HG03457 (cell line): ENCODE results near the gene FRMD5.
"Not testable (repeated sequence)": the region's sequence is repeated elsewhere in the genome, so short reads cannot be mapped to it uniquely, and the experiment has no call there.

Experiments
- ATAC-seq: cut with Tn5 transposase; IDR thresholded peaks from one replicate; pipeline ENCODE4 v1.9.1; 2021; ENCODE audit warnings: moderate number of reproducible peaks; ENCODE audit not compliant: unreplicated experiment

Gene FRMD5

DNA sequence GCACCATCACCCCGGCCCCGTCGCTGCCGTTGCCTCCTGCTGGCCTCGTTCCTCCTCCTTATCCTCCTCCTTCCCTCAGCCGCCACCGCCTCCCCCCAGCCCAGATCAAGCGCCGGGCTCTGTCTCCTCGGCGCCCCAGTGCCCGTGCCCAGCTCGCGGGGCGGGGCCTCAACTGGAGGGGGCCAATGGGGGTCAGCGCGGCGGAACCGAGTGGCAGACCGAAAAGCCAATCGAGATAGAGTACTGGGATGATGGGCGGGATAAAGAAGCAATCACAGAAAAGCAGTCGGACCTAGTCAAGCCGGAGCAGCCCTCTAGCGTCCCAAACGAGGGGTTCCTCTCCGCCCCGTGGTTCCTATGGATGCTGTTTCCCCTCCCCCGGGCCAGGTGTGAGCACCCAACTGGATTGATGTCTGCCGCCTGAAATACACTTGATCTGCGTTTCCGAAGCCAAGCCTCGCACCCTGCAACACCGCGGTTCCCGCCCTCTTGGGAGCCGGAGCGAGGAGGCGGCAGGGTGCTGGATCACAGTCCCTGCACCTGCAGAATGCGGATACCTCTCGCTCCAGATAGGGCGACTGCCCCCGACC lies at the start of gene FRMD5:
Gene FRMD5, minus strand, starts transcription at position 121 of the 590 bp plus-strand sequence.
- peak; percentile 94 for ATAC-seq

DNA sequence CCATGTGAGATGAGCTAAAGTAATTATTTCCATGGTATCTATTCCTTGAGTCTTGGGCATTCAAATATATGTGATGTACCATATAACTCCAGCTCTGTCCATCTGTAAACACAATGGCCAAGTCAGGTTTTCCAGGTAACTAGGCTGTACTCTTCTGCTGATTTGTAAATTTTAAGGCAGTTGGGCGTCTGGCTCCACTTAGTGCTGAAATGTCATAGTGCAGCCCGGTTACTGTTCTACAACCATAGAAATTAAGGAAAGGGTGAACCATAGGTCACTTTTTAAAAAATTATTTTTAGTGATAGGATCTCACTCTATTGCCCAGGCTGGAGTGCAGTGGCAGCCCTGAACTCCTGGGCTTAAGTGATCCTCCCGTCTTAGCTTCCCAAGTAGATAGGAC lies 48.8 kb upstream of the FRMD5 start:
- ATAC-seq = no peak

DNA sequence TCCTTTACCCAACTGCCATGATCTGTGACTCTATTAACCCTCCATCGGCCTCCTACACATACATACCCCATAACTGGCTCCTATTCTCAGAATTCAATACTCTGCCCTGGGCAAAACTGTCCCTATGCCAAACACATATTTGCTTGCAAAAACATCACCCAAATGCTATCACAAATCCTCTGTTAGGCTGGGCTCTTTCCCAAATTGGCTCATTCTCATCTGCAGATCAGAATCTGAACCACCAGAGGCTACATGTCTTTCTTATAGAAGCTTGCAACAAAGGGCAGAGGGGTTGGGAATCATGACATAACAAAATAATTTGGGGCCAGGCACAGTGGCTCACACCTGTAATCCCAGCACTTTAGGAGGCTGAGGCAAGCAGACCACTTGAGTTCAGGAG lies 48.1 kb upstream of the FRMD5 start:
- no peak for ATAC-seq

DNA sequence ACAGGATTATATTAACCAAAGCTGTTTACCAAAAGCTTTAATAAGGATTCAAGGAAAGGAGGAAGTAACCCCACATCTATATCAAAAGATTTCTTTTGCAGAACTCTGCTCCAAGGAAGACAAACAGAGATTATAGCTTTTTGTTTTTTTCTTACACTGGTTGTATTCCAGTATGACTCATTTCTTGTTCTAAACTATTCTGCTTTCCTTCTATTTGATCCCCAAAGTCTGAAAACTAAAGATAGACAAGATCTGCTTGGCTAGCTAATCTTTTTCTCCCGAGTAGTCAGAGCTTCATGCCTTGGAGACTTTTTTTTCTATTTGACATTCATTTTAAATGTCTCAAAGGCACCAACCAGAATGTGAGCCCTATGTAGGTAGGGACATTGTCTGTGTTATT lies 36.8 kb upstream of the FRMD5 start:
- no peak for ATAC-seq

DNA sequence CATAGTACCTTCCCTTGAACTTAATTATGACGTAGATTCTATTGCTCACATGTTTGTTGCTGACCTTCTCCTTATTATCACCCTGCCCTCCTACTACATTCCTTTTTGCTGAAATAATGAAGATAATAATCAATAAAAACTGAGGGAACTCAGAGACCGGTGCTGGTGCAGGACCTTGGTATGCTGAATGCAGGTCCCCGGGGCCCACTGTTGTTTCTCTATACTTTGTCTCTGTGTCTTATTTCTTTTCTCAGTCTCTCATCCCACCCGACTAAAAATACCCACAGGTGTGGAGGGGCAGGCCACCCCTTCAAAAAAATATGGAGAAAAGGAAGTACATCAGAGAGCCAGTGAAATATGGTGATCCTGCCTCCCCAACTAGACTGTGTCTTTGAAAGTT lies 34.2 kb upstream of the FRMD5 start:
- ATAC-seq = not testable (repeated sequence)

DNA sequence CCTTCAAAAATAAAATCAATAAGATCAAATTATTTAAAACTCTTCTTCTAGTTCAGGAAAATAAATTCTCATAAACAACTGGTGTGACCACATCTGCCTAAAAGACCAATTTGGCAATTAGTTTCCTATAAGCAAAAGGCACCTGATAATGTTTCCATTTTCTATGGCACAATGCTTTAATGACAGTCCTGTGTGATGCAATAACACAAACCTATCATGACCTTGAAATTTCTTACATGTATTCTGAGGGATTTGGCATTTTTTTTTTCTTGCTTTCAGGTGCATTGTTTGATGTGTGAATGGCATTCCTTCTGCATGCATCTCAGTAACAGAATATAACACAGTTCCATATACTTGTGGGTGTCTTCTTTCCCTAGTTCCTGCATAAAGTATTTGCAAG lies 32.5 kb upstream of the FRMD5 start:
- no peak for ATAC-seq

DNA sequence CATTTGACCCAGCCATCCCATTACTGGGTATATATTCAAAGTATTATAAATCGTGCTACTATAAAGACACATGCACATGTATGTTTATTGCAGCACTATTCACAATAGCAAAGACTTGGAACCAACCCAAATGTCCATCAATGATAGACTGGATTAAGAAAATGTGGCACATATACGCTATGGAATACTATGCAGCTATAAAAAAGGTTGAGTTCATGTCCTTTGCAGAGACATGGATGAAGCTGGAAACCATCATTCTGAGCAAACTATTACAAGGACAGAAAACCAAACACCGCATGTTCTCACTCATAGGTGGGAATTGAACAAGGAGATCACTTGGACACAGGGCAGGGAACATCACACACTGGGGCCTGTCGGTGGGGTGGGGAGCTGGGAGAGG lies 31.9 kb upstream of the FRMD5 start:
- ATAC-seq = not testable (repeated sequence)

DNA sequence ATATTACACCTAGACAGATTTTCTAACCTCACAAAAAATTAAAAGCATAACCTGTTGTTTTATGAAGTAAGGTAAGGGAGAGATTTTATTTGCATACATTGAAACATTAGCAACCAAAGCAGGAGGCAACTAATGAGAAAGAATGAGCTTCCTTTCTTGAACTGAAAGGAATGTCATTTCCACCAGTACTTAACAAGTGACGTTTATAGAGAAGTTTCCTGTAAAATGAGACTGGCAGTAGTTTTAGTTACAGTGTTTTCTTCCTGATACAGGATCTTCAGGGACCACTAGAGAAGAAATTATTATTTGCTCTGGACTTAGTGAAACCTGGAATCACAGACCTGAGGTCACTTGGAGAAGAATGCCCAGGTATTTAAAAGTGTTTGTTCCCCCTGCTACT lies 27.4 kb upstream of the FRMD5 start:
- no peak for ATAC-seq

DNA sequence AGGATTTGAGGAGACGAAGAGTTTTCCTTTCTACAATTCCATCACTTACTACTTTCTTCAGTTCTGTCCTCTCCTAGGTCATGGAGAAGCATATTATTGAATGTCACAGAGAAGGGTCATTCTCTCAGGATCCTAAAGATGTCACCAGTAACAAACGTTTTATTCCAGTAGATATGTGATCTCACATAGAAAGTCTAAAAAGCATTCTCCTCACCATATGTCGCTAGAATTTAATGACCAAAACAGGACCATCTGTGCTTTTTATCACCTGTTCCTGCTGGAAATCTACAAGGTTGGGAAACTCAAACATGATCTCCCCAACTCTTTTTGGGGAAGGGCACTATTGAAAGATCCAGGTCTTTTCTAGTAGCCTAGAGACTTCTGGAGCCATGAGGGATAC lies 24.0 kb upstream of the FRMD5 start:
- no peak for ATAC-seq

DNA sequence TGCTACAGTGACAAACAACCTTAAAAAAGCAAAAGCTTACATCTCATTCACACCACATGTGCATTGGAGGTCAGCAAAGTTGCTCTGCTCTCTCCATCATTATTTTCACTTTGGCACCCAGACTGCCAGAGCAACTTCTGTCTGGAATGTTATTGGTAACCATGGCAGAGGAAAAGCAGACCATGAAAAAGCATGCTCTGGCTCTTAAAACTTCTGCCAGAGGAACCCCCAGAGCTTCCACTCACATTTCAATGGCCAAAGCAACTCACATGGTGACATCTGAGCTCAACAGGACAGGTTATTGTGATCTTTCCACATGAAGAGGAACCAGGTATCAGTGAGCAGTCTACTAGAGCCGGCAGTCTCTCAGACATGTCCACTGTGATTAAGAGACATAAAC lies 21.9 kb upstream of the FRMD5 start:
- no peak for ATAC-seq

DNA sequence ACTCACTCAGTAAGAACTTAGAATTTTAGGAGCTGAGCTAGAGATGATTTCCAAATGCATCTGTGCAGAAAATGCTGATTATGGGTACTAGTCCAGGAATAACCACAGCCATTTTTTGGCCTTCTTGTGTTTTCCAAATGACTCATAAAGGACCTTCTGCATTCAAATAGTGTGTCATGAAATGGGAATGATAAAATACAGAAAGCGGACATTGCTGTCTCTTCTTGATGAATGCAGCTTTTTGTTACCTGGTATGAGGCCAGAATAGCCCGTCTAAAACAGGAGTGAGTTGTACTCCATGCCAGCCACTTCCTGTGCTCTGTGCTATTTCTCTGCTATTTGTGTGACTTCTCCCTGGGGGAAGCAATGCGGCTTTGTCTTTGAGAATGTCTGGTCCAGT lies 20.5 kb upstream of the FRMD5 start:
- ATAC-seq = no peak

DNA sequence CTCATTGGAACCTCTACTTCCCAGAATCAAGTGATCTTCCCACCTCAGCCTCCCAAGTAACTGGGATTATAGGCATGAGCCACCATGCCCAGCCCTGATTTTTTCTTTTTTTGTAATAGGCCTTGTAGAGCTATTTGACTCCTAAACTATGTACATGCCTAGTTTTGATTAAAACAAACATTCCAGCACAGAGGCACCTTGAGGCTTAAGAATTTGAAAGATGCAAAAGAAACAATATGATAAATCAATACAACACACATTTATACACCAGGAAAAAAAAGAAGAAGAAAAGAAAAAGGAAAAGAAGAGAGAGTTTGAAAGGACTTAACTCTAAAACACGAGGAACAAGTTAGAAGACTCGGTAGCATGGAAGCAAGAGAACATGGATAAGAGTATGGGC lies 13.9 kb upstream of the FRMD5 start:
- no peak for ATAC-seq

DNA sequence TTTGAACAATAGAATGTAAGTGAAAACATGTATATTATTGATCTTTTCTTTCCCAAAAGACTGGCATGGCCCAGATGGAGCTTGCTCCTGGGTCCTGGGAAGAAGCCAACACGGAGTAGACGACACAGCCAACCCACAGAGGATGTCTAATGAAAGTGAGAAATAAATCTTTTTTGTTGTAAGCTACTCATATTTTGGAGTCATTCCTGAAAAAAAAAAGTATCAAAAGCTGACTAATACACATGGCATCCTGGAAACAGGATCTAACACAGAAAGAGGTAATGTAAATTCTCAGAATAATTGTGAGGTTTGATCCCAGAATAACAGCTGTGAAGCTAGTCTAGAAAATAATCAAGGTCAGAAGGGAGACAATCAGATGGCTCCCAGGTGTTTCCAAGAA lies 12.6 kb upstream of the FRMD5 start:
- no peak for ATAC-seq

DNA sequence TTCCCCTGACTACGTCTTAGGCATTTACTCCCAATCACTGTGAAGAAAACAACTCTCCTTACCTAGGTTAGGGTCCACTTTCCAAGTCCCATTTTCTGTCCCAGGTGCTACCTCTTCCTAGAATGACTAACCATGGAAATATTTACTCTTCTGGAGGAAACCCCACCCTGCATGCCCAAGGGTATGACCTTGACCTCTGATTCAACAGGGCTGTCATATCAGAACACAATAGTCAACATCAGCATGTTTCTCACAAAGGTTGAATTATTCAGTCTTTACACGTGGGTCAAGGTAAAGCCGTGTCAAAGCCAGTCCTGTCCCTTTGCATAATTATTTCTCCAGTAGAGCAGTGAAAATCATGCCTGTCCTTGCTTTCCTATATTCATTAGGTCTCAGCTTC lies 4.3 kb upstream of the FRMD5 start:
- ATAC-seq = no peak

DNA sequence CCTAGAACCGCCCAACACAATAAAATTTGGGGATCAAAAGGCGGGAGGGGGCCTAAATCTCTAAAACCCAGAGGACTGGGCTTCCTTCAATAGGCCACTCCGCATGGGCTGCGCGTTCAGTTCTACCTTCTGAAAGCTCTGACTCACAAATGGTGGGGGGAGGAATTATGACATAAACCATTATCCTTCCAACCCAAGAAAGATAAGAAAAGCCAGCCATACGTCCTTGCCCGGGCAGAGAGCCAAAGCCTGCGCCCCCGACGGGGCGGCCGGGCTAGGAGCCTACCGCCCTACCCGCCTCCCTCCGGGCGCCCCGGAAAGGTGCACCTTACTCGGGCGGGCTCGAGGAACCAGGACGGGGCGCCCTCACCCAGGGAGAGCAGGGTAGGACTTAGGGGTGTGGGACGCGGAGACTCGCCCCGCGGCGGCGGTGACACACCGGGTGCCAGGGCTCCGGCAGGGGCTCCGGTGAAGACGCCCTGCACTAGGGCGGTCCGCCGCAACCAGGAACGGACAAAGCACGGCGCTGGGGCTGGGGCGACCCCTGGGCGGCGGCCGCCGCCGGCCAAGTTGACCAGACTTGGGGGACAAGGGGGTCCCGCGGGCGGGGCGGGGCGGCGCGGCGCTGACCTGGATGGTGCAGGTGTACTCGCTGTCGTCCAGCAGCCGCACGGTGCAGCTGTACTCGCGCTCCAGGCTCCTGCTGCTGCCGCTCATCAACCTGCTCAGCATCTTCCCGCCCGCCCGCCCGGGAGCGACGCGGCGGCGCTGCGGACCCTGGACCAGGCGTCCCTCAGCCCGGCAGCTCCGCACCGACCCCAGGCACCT lies 534 bp downstream of the FRMD5 start:
- peak; percentile 18 for ATAC-seq

DNA sequence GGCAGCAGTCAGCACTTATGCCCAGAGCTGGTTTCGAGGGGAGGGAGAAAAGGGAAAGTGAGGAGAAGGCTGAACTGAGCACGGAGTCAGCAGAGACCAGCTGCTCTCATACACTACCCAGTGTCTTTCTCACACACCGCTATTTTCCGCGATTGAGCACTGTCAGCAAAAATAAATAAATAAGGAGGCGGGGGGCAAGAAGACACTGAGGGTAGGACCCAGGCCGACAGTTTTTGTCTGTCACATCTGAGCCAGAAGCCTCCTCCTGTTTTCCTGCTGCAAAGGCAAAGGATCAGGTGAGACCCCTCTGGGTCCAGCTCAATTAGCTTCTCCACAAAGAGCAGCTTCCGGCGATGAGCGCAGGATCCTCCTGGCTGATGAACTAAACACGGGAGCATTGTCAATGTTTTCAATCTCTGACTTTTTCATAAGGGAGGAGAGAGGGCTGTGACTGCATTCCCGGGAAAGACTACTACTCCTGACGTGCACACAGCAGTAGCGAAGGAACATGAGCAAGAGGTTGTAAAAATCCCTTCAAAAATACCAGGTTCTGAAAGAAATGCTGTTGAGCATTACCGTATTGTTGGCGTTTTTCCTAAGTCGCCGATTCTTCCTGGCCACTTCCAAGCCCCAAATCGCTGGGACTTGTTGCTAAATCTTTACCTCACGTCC lies 1.3 kb downstream of the FRMD5 start:
- no peak for ATAC-seq

DNA sequence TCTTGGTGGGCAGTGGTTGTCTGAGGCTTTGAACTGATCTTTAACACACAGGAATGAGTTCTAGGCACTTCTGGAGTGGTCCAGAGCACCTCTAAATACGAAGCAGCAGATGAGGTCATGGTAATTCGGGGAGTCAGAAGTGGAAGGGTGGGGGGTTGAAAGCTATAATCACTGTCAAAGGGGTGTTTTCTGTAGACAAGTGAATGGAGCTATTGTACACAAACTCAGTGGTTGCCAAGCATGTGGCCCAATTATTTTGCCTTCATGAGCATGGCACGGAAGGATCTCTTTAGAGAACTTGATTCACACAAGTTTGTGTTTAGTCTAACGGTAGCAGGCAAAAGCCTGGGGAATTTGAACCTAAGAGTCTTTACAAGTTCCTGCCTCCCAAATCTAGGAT lies 6.3 kb downstream of the FRMD5 start:
- ATAC-seq = no peak

DNA sequence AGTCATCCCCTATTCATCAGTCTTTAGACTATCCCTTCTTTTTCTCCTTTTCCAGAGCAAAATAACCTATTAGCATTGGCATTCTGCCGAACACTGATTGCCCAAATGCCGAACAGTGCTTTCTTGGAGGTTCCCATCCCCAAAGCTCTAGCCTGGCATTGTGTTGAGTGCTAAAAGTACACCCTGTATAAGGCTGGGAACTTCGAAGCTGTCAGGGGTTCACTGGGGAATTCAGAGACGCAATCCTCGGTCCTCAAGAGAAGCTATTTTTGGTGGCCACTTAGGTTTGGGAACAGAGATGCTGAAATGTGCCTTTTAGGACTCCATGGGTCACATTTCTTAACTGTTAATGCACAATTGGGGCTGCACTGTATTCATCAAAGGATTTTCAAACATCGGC lies 8.4 kb downstream of the FRMD5 start:
- no peak for ATAC-seq

DNA sequence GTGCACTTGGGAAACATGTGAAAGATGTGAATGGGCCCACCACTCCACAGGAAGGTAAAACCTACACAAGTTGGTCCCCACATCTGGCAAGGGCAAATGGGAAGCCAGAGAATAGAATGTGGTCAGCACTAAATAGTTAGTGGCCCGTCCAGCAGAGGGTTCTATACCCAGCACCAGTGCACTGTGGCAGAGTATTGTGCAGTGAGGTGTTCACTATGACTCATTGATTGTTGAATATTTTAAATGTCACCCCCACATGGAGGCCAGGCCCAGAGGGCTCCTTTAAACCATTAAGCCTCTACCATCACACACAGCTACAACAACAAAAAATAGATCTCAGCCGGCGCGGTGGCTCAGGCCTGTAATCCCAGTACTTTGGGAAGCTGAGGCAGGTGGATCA lies 11.7 kb downstream of the FRMD5 start:
- no peak for ATAC-seq

DNA sequence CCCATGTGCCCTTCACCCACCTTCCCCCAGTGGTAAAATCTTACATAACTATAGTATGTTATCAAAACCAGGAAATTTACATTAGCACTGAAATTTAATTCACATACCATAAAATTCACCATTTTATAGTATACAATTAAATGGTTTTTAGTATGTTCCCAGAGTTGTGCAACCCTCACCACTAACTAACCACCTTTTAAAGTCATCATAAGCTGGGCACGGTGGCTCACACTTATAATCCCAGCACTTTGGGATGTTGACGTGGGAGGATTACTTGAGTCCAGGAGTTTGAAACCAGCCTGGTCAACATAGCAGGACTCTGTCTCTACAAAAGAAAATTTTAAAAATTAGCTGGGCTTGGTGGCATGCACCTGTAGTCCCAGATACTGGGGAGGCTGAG lies 13.7 kb downstream of the FRMD5 start:
- no peak for ATAC-seq

DNA sequence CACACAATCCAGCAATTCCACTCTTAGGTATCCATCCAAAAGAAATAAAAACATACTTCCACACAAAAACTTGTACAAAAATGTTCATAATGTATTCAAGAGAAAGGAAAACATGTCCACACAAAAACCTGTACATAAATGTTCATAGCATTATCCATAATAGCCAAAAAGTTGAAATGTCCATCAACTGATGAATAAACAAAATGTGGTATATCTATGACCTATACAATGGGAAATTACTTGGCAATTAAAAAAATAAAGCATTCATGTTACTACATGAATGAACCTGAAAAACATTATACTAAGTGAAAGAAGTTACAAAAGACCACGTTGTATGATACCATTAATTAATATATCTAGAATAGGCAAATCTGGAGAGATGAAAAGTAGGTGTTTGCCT lies 17.9 kb downstream of the FRMD5 start:
- ATAC-seq = no peak

DNA sequence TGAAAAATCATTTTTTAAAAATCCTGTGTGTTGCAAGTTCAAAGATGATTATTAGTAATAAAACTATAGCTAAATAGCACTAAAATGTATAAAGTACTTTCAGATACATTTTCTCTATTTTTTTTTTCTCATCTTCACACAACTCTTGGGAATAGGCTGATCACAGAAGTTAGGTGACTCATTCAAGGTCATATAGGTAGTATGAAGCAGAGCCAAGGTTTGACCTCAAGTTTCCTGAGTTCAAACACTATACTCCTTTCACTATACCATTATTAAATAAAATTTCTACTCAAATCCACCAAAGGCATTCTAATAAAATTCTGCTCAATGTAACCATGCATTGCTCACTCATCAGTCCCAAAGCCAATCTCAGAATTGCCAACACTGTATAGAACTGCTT lies 21.3 kb downstream of the FRMD5 start:
- ATAC-seq = no peak
